Activated naive CD4-positive, alpha-beta T cell treated with anti-CD3 and anti-CD28 coated beads, Interleukin-2, amount 10 ng/mL, durations not matched to agents 5 hours and 36 hours (primary cell): ENCODE measurements around the gene ANKRD20A1. TPM values are rescaled to one million over a fixed set of nuclear protein-coding genes. Genes with fewer than 3 reads are reported as not detected.

ENCODE experiments used
- total RNA-seq, 2 experiments: library from RNA; stranded (reverse); gene quantifications; one replicate each; pipeline ENCODE4 v1.2.3, GENCODE V29; 2021

Gene ANKRD20A1
- total RNA-seq: 1 to 10 TPM in 1 of 2 experiments, under 1 TPM in 1; 0.43 to 1.5 TPM

DNA sequence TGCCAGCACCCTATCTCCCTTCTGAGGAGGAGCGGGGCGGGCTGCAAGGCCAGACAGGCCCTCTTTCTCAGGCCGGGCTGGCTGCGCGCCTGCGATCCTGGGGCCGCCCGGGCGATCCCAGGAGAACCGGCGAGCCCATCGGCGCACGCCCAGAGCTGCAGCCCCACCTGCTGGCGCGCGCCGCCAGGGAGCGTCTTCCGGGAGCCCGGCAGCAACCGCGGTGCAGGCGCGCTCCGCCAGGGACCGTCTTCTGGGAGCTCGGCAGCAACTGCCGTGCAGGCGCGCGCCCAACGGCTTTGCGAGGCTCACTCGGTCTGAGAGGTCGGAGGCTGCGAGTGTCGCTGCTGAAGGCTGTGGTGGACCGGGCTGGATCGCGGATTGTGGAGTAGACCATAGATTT, at the start of gene ANKRD20A1:
Gene ANKRD20A1 (plus strand): TSS at position 61 of the 400 bp plus-strand sequence. CDS start 496 bp downstream, outside the sequence.

